ENCODE data around the gene LIX1L. TPM values are rescaled to one million over a fixed set of nuclear protein-coding genes. Genes with fewer than 3 reads are reported as not detected.
"Not testable (repeated sequence)": the region's sequence is repeated elsewhere in the genome, so short reads cannot be mapped to it uniquely, and the experiment has no call there.

Gene LIX1L
- total RNA-seq, 1 donor from 2014 or later: 13.6 TPM

DNA sequence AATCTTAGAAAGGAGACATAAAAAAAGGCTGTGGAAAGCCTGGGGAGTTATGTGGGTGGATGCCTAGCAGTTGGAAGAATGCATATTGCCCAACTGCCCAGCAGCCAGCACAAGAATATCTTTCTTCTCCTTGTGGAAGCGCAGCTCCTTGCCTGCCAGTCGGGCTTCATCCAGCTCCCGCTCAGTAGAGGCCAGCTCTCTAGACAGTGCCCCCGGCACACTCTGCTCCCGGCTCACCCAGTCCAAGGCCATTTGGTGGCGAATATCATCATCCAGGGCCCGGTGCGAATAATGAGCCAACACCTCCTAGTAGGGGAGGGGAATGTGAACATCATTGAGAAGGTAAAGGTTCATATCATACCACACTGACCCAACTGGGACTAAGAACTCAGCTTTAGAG is 21.6 kb downstream of the LIX1L start:
- no peak overlapping the region for H3K4me3 Mint-ChIP-seq

DNA sequence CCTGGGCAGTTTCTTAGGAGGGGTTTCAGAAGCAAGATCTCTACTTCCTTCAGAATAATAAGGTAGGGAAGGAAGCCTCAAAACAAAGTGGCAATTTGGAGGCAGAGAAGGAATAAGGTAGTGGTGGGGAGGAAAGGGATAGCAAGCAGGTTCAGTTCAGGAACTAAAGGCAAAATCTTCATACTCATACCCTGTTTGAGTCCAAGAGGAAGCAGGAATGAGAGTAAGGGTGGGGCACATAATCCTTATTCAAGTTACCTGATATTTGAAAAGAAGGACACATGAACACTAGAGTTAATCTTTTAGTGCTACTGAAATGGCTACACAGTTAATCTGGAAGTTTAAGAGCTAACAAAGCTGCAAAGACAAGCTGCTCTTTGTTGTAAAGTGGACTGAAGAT is 22.1 kb downstream of the LIX1L start:
- Histone ChIP-seq H3F3A (ENCODE audit: low read depth) (peaks cover 17% of the 10 kb centered on the region), H3K4me3 (no peak overlapping the region), H3K9ac (no peak overlapping the region), H2AFZ (replicated peaks) (no peak overlapping the region), H3K79me2 (ENCODE audit: low read depth) (no peaks in the 10 kb centered on the region), H3K27ac (no peak overlapping the region), H3K36me3 (no peaks in the 10 kb centered on the region), H3K27me3 (no peaks in the 10 kb centered on the region), H3K4me1 (peaks cover 13% of the 10 kb centered on the region), H3K4me2 (no peak overlapping the region), H4K20me1 (ENCODE audit: low read depth) (no peaks in the 10 kb centered on the region), H3K9me3 (ENCODE audit: low read depth) (no peaks in the 10 kb centered on the region)
- no peak for DNase-seq (ENCODE audit: low spot score)
- Mint-ChIP-seq H3K27ac (no peak overlapping the region), H3K4me1 (peaks cover 11% of the 10 kb centered on the region), H3K4me3 (no peak overlapping the region), H3K27me3 (ENCODE audit: insufficient read depth, low read depth) (no peaks in the 10 kb centered on the region), H3K36me3 (peaks cover 4% of the 10 kb centered on the region), H3K9me3 (no peaks in the 10 kb centered on the region)
- TF ChIP-seq EZH2phosphoT487 (IDR thresholded peaks at IDR 0.05) (no peak), EZH2 (IDR thresholded peaks at IDR 0.05) (no peak)
- TF ChIP-seq, protein P1, sequence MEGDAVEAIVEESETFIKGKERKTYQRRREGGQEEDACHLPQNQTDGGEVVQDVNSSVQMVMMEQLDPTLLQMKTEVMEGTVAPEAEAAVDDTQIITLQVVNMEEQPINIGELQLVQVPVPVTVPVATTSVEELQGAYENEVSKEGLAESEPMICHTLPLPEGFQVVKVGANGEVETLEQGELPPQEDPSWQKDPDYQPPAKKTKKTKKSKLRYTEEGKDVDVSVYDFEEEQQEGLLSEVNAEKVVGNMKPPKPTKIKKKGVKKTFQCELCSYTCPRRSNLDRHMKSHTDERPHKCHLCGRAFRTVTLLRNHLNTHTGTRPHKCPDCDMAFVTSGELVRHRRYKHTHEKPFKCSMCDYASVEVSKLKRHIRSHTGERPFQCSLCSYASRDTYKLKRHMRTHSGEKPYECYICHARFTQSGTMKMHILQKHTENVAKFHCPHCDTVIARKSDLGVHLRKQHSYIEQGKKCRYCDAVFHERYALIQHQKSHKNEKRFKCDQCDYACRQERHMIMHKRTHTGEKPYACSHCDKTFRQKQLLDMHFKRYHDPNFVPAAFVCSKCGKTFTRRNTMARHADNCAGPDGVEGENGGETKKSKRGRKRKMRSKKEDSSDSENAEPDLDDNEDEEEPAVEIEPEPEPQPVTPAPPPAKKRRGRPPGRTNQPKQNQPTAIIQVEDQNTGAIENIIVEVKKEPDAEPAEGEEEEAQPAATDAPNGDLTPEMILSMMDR (IDR thresholded peaks at IDR 0.05): no peak

More for the DNA sequence above, 21.6 kb downstream of the LIX1L start:
- no peaks in the 10 kb centered on the region for H3K27me3 ChIP-seq
- TF ChIP-seq, protein P1 (IDR thresholded peaks at IDR 0.05): no peak
- TF ChIP-seq EZH2 (IDR thresholded peaks at IDR 0.05): no peak
- TF ChIP-seq EZH2phosphoT487 (IDR thresholded peaks at IDR 0.05): no peak
- H3K27me3 Mint-ChIP-seq (ENCODE audit: insufficient read depth, low read depth): no peaks in the 10 kb centered on the region
- H3K27ac Mint-ChIP-seq: no peak overlapping the region
- peaks cover 6% of the 10 kb centered on the region for H3K36me3 Mint-ChIP-seq
- no peaks in the 10 kb centered on the region for H3K9me3 Mint-ChIP-seq
- H3K79me2 ChIP-seq (ENCODE audit: low read depth): no peaks in the 10 kb centered on the region
- H3K36me3 ChIP-seq: no peaks in the 10 kb centered on the region
- H3K4me2 ChIP-seq: no peak overlapping the region
- no peak overlapping the region for H3K9ac ChIP-seq
- H3F3A ChIP-seq (ENCODE audit: low read depth): peaks cover 17% of the 10 kb centered on the region
- no peaks in the 10 kb centered on the region for H3K9me3 ChIP-seq (ENCODE audit: low read depth)
- no peak overlapping the region for H3K4me3 ChIP-seq
- no peak overlapping the region for H2AFZ ChIP-seq (replicated peaks)
- H3K27ac ChIP-seq: no peak overlapping the region
- peaks cover 11% of the 10 kb centered on the region for H3K4me1 Mint-ChIP-seq
- no peak for DNase-seq (ENCODE audit: low spot score)
- no peaks in the 10 kb centered on the region for H4K20me1 ChIP-seq (ENCODE audit: low read depth)
- peaks cover 13% of the 10 kb centered on the region for H3K4me1 ChIP-seq

DNA sequence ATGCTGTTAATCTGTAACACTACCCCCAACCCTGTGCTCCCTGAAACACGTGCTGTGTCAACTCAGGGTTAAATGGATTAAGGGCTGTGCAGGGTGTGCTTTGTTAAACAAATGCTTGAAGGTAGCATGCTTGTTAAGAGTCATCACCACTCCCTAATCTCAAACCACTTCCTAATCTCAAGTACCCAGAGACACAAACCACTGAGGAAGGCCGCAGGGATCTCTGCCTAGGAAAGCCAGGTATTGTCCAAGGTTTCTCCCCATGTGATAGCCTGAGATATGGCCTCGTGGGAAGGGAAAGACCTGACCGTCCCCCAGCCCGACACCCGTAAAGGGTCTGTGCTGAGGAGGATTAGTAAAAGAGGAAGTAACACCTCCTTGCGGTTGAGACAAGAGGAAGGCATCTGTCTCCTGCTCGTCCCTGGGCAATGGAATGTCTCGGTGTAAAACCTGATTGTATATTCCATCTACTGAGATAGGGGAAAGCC is 25.3 kb downstream of the LIX1L start:
- H3K36me3 Mint-ChIP-seq; H3K9ac ChIP-seq; H3K27ac Mint-ChIP-seq; H4K20me1 ChIP-seq (ENCODE audit: low read depth); H3K4me3 ChIP-seq; H3K27me3 Mint-ChIP-seq (ENCODE audit: insufficient read depth, low read depth); H3K27ac ChIP-seq; H3K4me3 Mint-ChIP-seq; H3K9me3 ChIP-seq (ENCODE audit: low read depth); H3K9me3 Mint-ChIP-seq; H3K79me2 ChIP-seq (ENCODE audit: low read depth); H3K27me3 ChIP-seq; H3K36me3 ChIP-seq: not testable (repeated sequence)
- H3K4me1 Mint-ChIP-seq: peaks cover 13% of the 10 kb centered on the region
- DNase-seq (ENCODE audit: low spot score): peak; percentile 20
- H3K4me1 ChIP-seq: peaks cover 13% of the 10 kb centered on the region
- peak overlapping the region; percentile 11 for H3K4me2 ChIP-seq
- H3F3A ChIP-seq (ENCODE audit: low read depth): peaks cover 38% of the 10 kb centered on the region
- H2AFZ ChIP-seq (replicated peaks): peak overlapping the region; percentile 79

DNA sequence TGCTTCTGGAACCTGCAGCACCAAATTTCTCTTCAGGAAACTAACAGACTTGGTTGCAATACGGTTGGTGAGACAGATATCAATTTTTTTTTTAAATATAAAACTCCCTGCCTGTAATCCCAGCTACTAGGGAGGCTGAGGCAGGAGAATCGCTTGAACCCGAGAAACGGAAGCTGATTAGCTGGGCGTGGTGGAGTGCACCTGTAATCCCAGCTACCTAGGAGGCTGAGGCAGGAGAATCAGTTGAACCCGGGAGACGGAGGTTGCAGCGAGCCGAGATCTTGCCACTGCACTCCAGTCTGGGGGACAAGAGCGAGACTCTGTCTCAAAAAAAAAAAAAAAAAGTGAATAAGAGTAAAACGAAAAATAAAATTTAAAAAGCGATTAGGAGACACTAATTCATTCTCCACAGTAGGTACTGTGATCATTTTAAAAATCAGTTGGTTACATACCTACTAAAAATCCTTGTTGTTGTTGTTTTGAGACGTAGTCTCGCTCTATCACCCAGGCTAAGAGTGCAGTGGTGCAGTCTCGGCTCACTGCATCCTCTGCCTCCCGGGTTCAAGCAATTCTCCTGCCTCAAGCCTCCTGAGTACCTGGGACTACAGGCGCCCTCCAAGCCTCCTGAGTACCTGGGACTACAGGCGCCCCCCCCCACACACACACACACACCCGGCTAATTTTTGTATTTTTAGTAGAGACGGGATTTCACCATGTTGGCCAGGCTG is 29.7 kb downstream of the LIX1L start:
- Histone ChIP-seq H3K4me3 (peak overlapping the region; percentile 78), H3F3A (ENCODE audit: low read depth) (peaks cover 38% of the 10 kb centered on the region), H4K20me1 (ENCODE audit: low read depth) (no peaks in the 10 kb centered on the region), H2AFZ (replicated peaks) (peak overlapping the region; percentile 92), H3K9me3 (ENCODE audit: low read depth) (no peaks in the 10 kb centered on the region), H3K36me3 (peaks cover 4% of the 10 kb centered on the region), H3K79me2 (ENCODE audit: low read depth) (peaks cover 22% of the 10 kb centered on the region), H3K4me2 (peak overlapping the region; percentile 96), H3K27me3 (no peaks in the 10 kb centered on the region), H3K9ac (peak overlapping the region; percentile 94), H3K27ac (peak overlapping the region; percentile 88), H3K4me1 (peaks cover 18% of the 10 kb centered on the region)
- DNase-seq (ENCODE audit: low spot score): no peak
- TF ChIP-seq EZH2phosphoT487 (IDR thresholded peaks at IDR 0.05) (no peak), EZH2 (IDR thresholded peaks at IDR 0.05) (no peak)
- TF ChIP-seq, protein P1 (IDR thresholded peaks at IDR 0.05): no peak
- Mint-ChIP-seq H3K27me3 (ENCODE audit: insufficient read depth, low read depth) (peaks cover 4% of the 10 kb centered on the region), H3K4me1 (peaks cover 12% of the 10 kb centered on the region), H3K9me3 (no peaks in the 10 kb centered on the region), H3K27ac (no peak overlapping the region), H3K4me3 (peak overlapping the region; percentile 77), H3K36me3 (peaks cover 14% of the 10 kb centered on the region)
